ENCODE results near the gene MYO10. TPM values are rescaled to one million over a fixed set of nuclear protein-coding genes. Genes with fewer than 3 reads are reported as not detected.

The MYO10 gene
- total RNA-seq, 1 experiment from 2014 or later: 30.2 TPM

GRCh38 chr5:16916262-16916878, 19.7 kb downstream of the MYO10 start:
- DNase-seq (ENCODE audit: low read depth): peak; percentile 98

GRCh38 chr5:16914584-16914983, 21.5 kb downstream of the MYO10 start:
- DNase-seq (ENCODE audit: low read depth): no peak

- no peak for DNase-seq (ENCODE audit: low read depth)
Measured at GRCh38 chr5:16914108-16914435, 22.0 kb downstream of the MYO10 start.

GRCh38 chr5:16913187-16914107, 22.6 kb downstream of the MYO10 start:
- DNase-seq (ENCODE audit: low read depth): no peak

- DNase-seq (ENCODE audit: low read depth): no peak
Measured at GRCh38 chr5:16912080-16912479, 24.0 kb downstream of the MYO10 start.

GRCh38 chr5:16909464-16909863, 26.6 kb downstream of the MYO10 start:
- DNase-seq (ENCODE audit: low read depth): peak; percentile 41

GRCh38 chr5:16907270-16907669, 28.8 kb downstream of the MYO10 start:
- DNase-seq (ENCODE audit: low read depth): no peak

- DNase-seq (ENCODE audit: low read depth): no peak
Measured at GRCh38 chr5:16906255-16906654, 29.8 kb downstream of the MYO10 start.

GRCh38 chr5:16903480-16904300, 32.4 kb downstream of the MYO10 start:
- no peak for DNase-seq (ENCODE audit: low read depth)

- DNase-seq (ENCODE audit: low read depth): peak; percentile 64
Measured at GRCh38 chr5:16902846-16903245, 33.2 kb downstream of the MYO10 start.

- no peak for DNase-seq (ENCODE audit: low read depth)
Measured at GRCh38 chr5:16901021-16901644, 35.0 kb downstream of the MYO10 start.

- peak; percentile 30 for DNase-seq (ENCODE audit: low read depth)
Measured at GRCh38 chr5:16899171-16899570, 36.9 kb downstream of the MYO10 start.

- no peak for DNase-seq (ENCODE audit: low read depth)
Measured at GRCh38 chr5:16897800-16898199, 38.3 kb downstream of the MYO10 start.

GRCh38 chr5:16897284-16897704, 38.8 kb downstream of the MYO10 start:
- DNase-seq (ENCODE audit: low read depth): peak; percentile 59

- DNase-seq (ENCODE audit: low read depth): no peak
Measured at GRCh38 chr5:16896767-16897166, 39.3 kb downstream of the MYO10 start.

GRCh38 chr5:16894236-16895057, 41.6 kb downstream of the MYO10 start:
- peak; percentile 99 for DNase-seq (ENCODE audit: low read depth)

GRCh38 chr5:16891033-16891432, 45.1 kb downstream of the MYO10 start:
- DNase-seq (ENCODE audit: low read depth): no peak

GRCh38 chr5:16889972-16890519, 46.0 kb downstream of the MYO10 start:
- DNase-seq (ENCODE audit: low read depth): peak; percentile 65

- DNase-seq (ENCODE audit: low read depth): peak; percentile 86
Measured at GRCh38 chr5:16889203-16889971, 46.7 kb downstream of the MYO10 start.

- peak; percentile 85 for DNase-seq (ENCODE audit: low read depth)
Measured at GRCh38 chr5:16888694-16889124, 47.4 kb downstream of the MYO10 start.
